DMS 273 treated with DMSO at 0.1 percent for 48 hours (cell line): ENCODE results near the gene LINGO4.

Source experiments
- DNase-seq: peaks from one replicate; lab custom pipeline; 2025; lab: John Stamatoyannopoulos, UW

LINGO4 gene

DNA sequence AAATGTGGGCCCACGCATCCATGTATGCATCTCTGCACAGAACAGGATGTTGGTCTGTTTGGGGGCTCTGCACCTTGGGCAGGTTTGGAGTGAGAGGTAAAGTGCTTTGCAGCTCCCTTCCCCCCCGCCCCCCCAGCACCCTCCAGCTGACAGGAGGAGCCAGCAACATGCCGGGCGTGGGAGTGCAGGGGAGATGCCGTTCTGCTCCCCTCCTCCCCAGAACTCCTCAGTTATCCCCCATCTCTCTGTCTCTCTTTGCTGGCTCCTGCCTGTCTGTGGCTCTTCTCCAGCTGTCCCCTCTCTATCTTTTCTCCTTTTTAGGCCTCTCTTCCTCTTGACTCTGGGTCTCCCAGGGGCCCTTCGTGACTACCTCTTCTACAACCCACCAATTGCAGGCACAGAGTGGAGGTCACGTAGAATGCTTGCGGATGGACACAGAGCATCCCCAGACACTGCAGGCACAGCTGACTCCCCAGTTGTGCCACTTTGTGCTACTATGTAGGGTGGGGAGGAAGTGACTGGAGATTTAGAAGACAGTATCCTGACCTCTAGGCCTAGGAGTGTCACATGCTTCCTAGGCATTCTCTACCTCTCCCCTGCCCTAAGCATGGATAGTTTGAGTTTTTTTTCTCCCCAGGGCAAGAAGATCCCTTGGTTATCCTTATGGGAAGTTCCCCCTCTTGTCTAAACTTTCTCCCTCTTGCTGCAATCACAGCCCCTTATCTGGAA lies 28.1 kb upstream of the LINGO4 start:
- DNase-seq: no peak

DNA sequence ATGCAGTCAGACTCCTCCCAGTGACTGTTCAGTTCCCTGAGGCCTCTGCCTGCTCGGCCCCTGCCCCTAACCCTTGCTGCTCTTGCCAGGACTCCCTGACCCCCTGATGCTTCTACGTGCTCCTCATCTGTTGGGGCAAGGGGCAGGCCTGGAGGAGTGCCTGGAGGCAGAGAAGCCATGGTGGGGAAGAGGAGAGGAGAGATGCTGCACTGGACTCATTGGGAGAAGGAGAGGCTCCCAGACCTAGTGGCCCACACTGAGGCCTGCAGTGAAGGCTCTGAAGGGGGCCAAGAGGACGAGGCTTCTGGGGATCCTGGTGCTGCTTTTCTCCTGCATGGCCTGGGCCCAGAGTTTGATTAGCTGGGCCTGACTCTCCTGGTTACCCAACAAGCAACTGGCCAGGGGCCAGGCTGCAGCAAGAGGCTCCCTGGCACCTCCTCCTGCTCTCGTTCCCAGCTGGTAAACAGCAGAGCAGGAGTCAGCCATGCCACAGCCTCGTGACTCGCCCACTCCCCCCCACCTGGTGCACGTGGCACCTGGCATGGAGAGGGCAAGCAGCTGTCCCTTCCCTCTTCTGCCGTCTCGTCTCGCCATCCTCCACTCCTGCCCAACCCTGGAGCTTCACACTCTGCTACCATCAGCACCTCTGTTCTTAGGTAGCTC lies 27.2 kb upstream of the LINGO4 start:
- DNase-seq: peak; percentile 28

DNA sequence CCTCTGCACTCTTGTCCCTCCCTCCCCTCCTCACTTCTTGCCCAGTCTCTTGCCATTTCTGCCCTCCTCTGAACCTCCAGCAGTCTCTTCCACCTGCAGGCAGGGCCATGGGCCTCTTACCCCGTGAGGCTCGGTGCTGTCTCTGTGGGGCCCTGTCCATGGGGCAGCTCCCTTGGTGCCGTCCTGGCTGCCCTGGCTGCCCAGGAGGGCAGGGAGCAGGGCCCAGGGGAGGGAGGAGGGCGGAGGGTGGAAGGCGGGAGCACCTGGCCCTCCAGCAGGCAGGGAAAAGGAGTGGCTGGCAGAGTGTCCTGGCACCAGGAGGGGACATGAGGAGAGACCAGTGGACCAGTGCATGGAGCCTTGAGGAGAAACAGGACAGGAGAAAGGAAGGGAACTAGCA lies 26.4 kb upstream of the LINGO4 start, which contains the start of gene RORC:
Gene RORC (minus strand): TSS at position 198 of the 400 bp plus-strand sequence. CDS start 38 bp downstream, at position 160.
- no peak for DNase-seq

DNA sequence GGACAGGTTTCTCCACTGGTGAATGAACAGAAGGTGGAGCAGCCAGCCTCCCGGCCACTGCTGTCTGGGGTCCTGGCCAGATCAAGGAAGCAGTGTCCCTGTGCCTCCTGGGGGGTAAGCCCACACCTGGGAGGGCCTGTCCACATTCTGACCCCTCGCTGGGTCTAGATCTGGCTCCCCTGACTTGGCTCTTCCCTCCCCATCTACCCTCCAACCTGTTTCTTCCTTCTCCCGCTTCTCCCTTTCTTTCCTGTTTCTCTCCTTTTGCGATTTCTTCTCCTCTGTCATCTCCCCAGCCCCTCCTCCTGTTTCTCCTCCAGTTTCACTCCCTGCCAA lies 26.0 kb upstream of the LINGO4 start:
- DNase-seq: no peak

DNA sequence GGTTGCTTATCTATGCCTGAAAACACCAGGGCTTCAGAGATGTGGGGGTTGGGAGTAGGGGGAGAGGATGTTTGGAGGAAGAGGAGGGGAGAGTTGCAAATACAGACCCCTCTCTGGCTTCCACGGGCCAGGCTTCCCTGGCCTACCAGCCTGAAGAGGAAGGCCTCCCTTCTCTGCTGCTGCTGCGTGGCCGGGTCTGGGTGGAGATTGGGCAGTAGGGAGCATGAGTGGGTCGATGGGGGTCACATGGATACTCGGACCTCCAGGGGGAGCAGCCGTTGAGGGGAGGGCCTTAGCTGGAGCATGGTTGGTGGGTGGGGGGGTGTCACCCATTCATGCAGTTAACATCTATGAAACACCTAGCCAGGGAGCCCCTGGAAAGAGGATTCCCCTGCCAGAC lies 24.8 kb upstream of the LINGO4 start:
- DNase-seq: no peak

DNA sequence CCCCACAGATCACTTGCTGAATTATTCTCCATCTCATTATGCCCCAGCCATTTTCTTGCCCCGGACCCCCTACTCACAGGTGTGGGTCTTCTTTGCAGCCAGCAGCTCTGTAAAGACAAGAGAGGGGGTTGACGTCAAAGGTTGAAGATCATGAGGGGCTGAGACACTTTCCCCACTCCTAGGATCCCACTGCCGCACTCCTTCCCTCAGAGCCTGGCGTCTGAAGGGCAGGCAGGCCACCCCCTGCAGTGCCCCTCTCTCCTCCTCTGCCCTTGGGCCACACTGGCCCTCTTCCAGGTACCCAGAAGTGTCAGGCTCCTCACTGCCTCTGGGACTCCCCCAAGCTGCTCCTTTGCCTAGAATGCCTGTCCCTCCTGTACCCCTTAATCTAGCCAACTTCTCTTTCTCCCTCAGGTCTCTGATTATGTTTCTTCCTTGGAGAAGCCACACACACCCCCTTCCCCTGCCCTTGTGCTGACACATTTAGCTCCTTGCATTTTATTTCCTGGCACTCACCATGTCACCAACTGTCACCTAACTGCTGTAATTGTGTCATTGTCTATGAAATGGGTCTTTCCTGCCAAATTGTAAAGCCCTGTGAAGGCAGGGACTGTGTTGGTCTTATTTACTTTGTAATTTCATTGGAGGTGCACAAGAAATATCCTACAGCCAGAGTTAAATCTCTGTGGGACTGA lies 24.3 kb upstream of the LINGO4 start:
- no peak for DNase-seq

DNA sequence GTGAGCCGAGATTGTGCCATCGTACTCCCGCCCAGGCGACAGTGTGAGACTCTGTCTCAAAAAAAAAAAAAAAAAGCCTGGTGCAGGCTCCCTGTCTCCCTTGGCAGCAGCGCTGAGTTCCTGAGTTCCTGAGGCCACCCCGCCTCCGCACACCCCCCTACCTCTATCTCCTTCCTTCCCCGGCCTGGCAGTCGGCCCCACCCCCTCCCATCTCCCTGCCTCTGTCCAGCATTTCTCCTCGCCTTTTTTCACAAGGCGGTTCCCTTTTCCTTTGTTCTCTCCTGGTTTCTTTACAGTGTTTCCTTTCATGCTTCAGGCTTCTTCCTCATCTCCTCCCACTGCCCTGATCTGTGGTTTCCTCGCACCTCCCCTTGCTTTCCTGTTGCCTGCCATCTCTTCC lies 23.7 kb upstream of the LINGO4 start:
- no peak for DNase-seq

DNA sequence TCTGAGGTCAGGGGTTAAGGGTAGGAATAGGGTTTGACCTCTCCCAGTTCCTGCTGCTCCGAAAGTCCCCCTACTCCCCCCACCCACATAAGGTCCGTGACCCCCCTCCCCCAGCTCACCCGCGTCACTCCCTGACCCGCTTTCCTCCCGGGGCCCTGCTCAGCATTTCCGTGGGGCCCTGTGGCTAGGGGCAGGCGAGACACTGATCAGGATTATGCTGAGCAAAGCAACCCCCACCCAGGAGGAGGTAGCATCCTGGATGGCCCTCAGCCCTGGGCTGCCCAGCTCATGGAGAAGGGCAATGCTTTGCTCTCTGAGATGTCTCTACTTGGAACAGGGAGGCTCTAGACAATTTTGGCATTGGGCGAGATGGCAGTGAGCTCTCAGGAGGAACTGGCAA lies 22.6 kb upstream of the LINGO4 start:
- no peak for DNase-seq

DNA sequence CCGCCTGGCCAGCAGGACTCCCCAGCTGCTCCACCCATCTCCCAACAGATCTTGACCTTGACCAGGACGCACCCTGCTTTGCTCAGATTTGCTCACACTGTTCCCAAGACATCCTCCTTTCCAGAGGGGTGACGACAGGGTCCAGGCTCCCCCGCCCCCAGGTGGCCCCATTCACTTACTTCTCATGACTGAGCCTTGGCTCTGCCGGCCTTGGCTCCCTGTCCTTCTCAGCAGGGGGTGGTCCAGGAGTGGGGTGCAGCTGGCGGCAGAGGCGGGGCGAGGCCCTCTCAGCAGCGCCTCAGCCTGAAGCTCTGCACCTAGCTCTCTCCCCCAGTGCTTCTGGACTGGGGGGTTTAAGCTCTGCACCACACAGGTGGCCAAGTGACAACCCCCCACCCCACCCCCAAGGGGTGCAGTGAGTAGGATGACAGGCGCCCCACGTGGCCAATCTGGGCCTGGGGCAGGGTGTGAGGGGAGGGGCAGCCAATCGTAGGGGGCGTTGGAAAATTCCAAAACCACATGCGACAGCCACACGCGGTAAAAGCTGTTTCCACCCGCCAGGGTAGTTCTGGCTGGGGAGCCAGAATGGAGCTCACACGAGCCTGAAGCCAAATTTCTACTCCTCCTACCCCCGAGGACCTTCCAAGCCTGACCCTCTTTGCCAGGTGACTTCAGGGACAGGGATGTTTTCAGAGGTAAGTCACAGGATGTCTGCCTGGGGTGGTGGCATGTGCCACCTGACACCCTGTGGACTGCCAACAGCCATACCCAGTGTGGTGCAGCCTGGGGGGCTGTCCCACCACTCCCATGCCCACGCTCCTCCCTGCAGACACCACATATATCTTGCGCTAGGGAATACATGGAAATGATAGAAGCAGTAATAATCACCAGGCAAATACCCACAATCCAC lies 20.8 kb upstream of the LINGO4 start:
- DNase-seq: no peak

DNA sequence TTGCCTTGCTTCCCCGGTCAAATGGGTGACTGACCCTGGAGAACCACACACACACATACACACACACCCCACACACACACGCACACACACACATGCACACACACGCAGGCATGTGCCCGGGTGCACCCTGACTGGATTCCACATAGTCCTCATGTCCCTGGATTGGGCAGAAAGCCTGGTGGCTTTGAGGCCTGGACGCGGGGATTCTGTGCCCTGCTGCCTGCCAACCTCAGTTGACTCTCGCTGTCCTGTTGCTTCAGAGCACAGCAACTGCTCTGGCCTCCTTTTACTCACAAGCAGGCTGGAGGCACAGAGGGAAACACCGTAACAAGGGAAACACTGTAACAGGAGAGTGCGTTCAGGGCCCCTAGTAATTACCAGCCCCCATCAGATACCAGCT lies 20.0 kb upstream of the LINGO4 start:
- DNase-seq: no peak

DNA sequence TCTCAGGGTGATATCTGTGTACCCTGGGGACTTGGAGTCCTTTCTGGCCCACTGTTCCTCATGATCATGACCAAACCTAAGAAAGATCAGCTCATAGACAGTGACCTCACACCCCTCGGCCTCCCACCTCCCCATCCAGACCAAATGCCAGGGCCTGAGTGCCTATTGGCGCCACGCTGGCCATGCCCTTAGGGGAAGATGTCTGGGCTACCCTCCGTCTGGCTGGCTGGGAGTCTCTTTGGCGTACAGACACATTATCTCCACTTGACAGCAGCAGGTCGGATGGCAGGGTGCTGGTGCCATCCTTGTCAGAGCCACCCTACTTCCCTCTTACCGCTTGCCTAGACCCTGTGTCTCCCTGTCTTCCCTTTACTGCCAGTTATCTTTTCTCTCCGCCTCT lies 18.0 kb upstream of the LINGO4 start:
- DNase-seq: no peak

DNA sequence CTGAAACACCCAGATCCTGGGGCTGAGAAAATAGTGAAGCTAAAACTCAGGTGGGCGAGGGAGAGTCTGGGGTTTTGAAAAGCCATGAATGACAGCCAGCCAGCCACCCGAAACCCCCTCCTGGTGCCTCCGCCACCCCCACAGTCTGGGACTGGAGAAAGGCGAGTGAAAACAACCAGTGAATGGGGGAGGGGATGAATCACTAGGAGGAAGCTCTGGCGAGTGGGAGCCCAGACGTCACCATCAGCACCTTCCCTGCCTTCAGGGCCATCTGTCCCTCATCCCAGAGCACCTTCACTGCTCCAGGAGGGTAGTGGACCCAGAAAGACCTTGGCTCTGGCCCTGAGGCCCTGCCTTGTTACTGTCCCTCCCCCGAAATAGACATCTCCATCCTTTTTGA lies 17.2 kb upstream of the LINGO4 start:
- no peak for DNase-seq

DNA sequence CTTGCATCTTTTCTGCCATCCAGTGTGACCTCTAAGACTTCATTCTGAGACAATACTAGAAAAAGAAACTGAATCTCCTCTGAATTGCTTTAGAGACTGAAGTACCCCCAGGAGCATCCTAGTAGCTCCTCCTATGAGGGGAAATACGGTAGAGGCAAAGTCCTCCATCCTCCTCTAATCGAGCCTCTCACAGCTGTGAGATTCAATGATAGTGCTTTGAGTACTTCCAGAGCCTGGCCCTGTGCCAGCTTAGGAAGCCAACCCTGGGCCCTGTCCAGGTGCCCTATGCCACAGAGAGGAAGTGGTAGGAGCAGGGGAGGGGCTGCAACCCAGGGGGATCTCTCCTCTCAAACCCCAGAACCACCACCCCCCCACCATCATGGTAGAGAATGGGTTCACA lies 15.7 kb upstream of the LINGO4 start:
- no peak for DNase-seq

DNA sequence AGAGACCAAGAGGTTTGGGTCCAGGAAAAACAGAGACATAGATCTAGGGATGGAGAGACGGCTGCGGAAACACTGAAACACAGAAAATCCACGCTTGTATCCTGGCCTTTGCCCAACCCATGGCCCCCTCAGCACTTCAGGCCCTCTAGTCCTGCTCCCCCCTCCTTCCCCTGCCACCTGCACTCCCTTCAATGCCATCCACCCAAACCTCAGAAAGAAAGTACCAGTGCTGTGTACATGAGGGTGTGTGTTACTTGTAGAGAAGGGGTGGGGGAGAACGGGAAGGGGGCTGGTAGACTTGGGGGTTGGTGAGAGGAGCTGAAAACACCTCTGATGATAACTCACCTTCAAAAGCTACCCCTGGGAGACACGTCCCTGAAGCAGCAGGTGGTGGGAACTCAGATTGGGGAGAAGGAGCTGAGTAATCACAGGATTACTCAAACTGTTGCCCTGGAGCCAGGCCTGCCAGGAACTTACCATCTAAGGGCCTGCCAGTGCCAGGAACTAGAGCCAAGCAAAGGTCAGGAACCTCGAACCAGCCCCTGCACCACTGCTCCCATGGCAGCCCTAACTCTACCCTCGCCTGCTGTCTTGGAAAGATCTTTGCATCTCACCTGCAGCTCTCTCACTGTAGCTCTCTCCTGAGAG lies 14.9 kb upstream of the LINGO4 start:
- no peak for DNase-seq

DNA sequence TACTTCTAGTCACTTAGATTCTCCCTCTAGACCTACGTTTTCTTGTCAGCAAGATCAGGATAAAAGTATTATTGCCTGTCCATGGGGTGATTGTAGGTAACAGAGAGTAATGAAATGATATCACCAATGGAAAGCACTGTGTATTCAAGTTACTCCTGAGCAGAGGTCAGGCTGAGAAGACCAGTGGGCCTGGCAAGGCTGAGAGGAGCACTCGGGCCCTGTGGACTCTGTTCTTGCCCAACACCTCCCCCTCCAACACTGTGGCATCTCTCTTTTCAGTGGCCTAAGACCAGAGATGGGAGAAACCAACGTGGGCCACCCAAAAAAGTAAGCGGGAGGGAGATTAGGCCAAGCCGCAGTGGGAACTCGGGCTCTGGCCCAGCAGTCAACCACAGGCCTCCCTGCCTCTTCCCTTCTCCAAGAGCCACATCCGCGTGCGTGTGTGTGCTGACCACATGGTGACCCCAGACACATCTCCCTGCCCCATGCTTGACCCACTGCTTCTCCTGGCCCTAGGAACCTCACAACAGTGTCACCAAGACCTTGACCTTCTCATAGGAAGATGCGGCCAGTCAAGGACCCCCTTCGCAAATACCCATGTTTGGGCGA lies 14.1 kb upstream of the LINGO4 start:
- no peak for DNase-seq

DNA sequence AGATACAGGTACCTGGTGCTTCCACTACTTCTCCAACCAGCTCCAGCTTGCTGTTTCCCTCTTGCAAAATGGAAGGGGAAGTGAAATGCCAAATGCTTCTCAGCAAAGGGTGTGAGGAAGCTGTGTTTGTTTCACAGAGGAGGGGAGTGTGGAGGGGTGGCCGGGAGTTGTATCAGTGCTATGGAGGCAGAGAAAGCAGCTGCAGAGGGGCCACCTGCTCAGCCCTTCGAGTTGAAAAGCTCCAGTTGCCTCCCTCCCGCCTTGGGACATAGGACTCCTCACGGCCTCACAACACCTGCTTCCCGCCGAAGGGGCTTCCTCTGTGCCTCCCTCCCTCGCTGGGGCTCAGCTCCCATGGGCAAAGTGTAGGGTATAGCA lies 12.1 kb upstream of the LINGO4 start:
- no peak for DNase-seq

DNA sequence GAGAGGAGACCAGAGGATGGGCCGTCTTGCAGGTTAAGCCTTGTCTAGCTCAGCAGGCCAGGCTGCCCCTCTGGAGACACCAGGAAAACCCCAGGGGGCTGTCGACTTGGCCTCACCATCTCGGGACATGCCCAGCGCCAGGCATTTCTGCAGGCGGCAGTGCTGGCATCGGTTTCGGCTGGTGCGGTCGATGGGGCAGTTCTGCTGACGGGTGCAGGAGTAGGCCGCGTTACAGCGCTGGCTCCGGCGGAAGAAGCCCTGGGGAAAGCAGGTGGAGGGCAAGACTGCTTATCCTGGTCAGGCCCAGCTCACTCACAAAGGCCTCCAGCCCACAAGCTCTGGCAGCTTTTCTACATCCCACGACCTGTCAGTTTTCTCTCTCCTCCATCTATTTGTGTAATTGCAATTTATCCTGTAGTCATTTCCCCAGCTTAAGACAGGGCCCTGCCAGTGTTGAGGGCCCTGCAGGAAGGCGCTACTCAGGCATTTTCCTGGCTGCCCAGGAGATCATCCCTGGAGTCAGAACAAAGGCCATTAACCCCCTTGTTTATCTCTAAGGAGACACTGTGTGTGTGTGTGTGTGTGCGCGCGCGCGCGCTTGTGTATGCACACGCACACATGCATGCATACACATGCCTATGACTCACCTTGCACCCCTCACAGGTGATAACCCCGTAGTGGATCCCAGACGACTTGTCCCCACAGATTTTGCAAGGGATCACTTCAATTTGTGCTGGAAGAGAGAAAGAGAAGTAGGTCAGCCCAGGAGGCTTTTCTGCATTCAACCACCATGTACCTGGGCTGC lies 11.5 kb upstream of the LINGO4 start:
- DNase-seq: no peak

DNA sequence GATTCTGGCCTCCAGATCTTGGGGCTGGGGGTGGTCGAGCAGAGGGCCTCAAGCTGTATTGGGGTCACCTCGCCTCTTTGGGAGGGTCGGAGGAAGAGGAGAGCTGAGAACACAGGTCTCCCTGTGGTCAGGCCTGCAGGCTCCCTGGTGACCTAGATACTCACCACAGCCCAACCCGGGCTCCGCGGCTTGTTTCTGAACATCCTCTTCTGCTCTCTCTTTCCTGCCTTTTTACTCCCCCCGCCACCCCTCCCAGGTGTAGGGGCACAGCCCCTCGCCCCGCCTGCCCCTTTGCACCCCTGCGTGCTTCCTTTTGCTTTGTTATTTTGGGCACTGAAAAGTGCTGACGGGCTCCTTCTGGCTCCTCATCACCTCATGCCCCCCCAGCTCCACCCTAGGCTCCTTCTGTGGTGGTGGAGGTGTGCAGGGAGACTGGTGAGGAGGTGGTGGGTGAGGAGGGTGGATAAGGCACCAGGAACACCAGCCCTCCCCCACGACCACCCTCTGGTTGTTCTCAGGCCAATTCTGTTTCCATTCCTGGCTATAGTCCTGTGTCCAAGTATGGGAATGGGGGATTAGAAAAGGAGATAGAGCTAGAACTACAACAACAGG lies 10.6 kb upstream of the LINGO4 start:
- DNase-seq: no peak

DNA sequence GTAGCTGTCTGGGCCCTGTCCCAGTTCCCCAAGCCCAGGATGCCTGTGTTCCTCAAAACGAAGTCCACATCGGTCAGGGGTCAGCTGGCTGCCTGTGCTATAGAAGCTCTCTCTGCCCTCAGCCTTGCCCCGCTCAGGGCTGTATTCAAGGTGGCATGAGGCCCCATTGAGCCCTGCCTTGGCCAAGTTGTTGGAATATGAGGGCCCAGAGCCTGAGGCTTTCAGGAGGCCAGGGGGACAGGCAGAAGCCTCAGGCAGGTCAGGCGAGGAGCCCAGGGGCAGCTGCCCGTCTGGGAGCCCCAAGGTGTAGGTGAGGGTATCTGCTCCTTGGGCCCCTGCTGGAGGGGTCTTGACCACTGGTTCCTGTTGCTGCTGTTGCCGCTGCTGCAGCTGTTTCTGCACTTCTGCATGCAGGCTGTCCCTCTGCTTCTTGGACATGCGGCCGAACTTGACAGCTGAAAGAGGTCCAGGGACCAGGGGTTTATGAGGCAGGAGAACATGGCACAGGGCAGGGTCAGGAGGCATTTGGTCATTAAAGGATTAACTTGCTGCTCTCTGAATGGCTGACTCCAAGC lies 9.8 kb upstream of the LINGO4 start:
- no peak for DNase-seq

DNA sequence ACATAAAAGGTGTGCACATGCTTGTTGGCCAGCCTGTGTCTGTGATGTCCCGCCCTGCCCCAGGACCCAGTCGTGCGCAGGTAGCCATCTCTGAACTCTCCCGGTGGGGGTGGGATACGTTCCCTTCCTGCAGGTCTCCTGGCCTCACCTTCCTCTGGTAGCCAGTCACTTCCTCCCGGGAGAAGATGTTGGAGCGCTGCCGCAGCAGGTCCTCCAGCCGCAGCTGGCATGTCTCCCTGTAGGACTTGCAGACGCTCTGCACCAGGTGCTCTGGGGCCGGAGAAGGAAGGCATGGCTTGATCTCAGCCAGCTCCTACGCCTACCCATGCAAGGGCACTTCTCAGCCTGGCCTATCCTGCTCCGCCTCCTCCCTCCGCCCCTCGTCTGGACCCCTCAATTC lies 9.2 kb upstream of the LINGO4 start:
- no peak for DNase-seq
